Smooth muscle cell (in vitro differentiated cells): ENCODE measurements around the gene PLCB3. TPM values are rescaled to one million over a fixed set of nuclear protein-coding genes. Genes with fewer than 3 reads are reported as not detected.

Experiments used
- DNase-seq: peaks from one replicate; lab custom pipeline; 2025; ENCODE audit not compliant: unreplicated experiment; lab: John Stamatoyannopoulos, UW
- H2AFZ ChIP-seq: fragments of 200-600 bp; sonication (generic); 2 replicates; pipeline ENCODE4 v1.6.0; 2016; ENCODE audit warnings: antibody characterized with exemption, low read depth, mild to moderate bottlenecking
- H3F3A ChIP-seq: fragments of 200-600 bp; sonication (generic); 2 replicates; pipeline ENCODE4 v1.6.0; 2017; ENCODE audit warnings: antibody characterized with exemption, low read depth
- H3K27ac ChIP-seq: fragments of 200-600 bp; sonication (generic); 2 replicates; pipeline ENCODE4 v1.5.1; 2016; ENCODE audit warnings: low read depth, mild to moderate bottlenecking
- H3K27me3 ChIP-seq: fragments of 200-600 bp; sonication (generic); 2 replicates; pipeline ENCODE4 v1.6.1; 2016; ENCODE audit warnings: low read depth, mild to moderate bottlenecking
- H3K36me3 ChIP-seq: fragments of 200-600 bp; sonication (generic); 2 replicates; pipeline ENCODE4 v1.5.1; 2016; ENCODE audit warnings: low read depth
- H3K4me1 ChIP-seq: fragments of 200-600 bp; sonication (generic); 2 replicates; pipeline ENCODE4 v1.5.1; 2016; ENCODE audit warnings: low read depth
- H3K4me2 ChIP-seq: fragments of 200-600 bp; sonication (generic); 2 replicates; pipeline ENCODE4 v1.6.0; 2016; ENCODE audit warnings: mild to moderate bottlenecking
- H3K4me3 ChIP-seq: fragments of 200-600 bp; sonication (generic); 2 replicates; pipeline ENCODE4 v1.5.1; 2016; ENCODE audit warnings: mild to moderate bottlenecking
- H3K79me2 ChIP-seq: fragments of 200-600 bp; sonication (generic); 2 replicates; pipeline ENCODE4 v1.6.0; 2016; ENCODE audit warnings: low read depth, mild to moderate bottlenecking
- H3K9ac ChIP-seq: fragments of 200-600 bp; sonication (generic); 2 replicates; pipeline ENCODE4 v1.6.0; 2016; ENCODE audit warnings: low read depth
- H3K9me3 ChIP-seq: fragments of 200-600 bp; sonication (generic); replicated peaks from 2 replicates; pipeline ENCODE4 v1.5.1; 2016; ENCODE audit warnings: low read depth
- H4K20me1 ChIP-seq: fragments of 200-600 bp; sonication (generic); 2 replicates; pipeline ENCODE4 v1.6.0; 2016; ENCODE audit warnings: low read depth
- WGBS: methylation state at CpG from one replicate; pipeline ENCODE4 v1.1.7; 2016; ENCODE audit warnings: low lambda C conversion rate; 5-methylcytosine and 5-hydroxymethylcytosine counted together
- polyA plus RNA-seq: library from polyadenylated mRNA; unstranded; fragments of >200 nt; fragmentation: Nextera tagmentation; extraction: Ambion mirVana; gene quantifications from 2 replicates; pipeline ENCODE4 v1.2.1, GENCODE V29; 2016
- total RNA-seq: library from RNA; depleted of rRNA; stranded (reverse); fragments of >200 nt; gene quantifications from 2 replicates; pipeline ENCODE4 v1.2.3, GENCODE V29; 2014
- TF ChIP-seq, protein P1 (sequence below): fragments of 200-600 bp; sonication (generic); IDR thresholded peaks from 2 replicates; pipeline ENCODE4 v1.5.1; 2017; ENCODE audit warnings: borderline replicate concordance, mild to moderate bottlenecking, antibody characterized with exemption; ENCODE audit not compliant: insufficient read depth, poor library complexity, severe bottlenecking

PLCB3 gene
- total and polyA plus RNA-seq, 2 experiments from 2014 or later, result 15.0 to 15.6 TPM

DNA sequence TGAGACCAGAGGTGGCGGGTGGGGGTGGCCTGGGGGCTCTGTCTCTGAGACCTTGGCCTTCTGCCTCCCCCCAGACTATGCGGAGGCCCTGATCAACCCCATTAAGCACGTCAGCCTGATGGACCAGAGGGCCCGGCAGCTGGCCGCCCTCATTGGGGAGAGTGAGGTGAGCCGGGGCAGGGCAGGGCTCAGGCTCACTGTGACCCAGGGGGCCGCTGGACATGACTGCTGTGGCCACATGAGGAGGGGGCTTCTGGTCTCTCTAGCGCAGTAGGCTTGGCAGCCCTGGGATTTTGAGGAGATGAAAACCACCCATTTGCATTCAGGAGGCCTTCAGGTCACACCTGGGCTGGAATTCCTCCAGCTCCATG lies 12.6 kb downstream of the PLCB3 start:
- TF ChIP-seq, protein P1, sequence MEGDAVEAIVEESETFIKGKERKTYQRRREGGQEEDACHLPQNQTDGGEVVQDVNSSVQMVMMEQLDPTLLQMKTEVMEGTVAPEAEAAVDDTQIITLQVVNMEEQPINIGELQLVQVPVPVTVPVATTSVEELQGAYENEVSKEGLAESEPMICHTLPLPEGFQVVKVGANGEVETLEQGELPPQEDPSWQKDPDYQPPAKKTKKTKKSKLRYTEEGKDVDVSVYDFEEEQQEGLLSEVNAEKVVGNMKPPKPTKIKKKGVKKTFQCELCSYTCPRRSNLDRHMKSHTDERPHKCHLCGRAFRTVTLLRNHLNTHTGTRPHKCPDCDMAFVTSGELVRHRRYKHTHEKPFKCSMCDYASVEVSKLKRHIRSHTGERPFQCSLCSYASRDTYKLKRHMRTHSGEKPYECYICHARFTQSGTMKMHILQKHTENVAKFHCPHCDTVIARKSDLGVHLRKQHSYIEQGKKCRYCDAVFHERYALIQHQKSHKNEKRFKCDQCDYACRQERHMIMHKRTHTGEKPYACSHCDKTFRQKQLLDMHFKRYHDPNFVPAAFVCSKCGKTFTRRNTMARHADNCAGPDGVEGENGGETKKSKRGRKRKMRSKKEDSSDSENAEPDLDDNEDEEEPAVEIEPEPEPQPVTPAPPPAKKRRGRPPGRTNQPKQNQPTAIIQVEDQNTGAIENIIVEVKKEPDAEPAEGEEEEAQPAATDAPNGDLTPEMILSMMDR, result no peak
- Histone ChIP-seq H3K4me2 (no peak overlapping the region), H3K36me3 (no peaks in the 10 kb centered on the region), H4K20me1 (no peaks in the 10 kb centered on the region), H3K27ac (peak overlapping the region; percentile 44), H2AFZ (no peak overlapping the region), H3K9me3 (no peaks in the 10 kb centered on the region), H3K79me2 (no peaks in the 10 kb centered on the region), H3F3A (peaks cover 5% of the 10 kb centered on the region), H3K9ac (no peak overlapping the region), H3K4me3 (no peak overlapping the region), H3K27me3 (no peaks in the 10 kb centered on the region), H3K4me1 (peaks cover 6% of the 10 kb centered on the region)
- 93% methylated on average over 8 of the region's 8 CpGs for WGBS
- no peak for DNase-seq

DNA sequence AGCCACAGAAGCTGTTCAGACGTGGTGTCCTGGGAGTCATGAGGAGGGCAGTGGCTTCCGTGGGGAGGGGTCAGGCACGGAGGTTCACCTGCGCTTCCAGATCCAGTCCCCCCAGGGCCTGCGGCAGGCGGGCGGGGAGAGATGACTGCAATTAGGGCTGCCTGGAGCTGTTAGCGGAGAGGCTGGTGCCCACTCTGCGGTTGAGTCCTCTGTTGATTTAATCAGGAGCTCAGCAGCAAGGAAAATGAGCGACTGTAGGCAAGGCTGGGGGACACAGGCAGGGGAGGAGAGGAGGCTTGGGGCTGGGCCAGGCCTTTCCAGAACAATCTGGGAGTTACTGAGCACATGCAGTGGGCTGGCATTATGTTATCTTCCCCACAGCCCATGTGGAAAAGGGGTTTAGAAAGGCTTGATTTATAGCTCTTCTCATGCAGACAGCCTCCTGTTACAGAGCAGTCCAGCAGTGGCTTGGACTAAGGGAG lies 13.1 kb downstream of the PLCB3 start:
- Histone ChIP-seq H3K79me2 (no peaks in the 10 kb centered on the region), H3K4me2 (no peak overlapping the region), H3K9ac (no peak overlapping the region), H3K36me3 (no peaks in the 10 kb centered on the region), H2AFZ (no peak overlapping the region), H3K4me3 (no peak overlapping the region), H4K20me1 (no peaks in the 10 kb centered on the region), H3F3A (peaks cover 8% of the 10 kb centered on the region), H3K9me3 (no peaks in the 10 kb centered on the region), H3K27me3 (no peaks in the 10 kb centered on the region), H3K27ac (no peak overlapping the region), H3K4me1 (peaks cover 8% of the 10 kb centered on the region)
- TF ChIP-seq, protein P1, result no peak
- DNase-seq, result no peak
- WGBS, result 70% methylated on average over 10 of the region's 10 CpGs

DNA sequence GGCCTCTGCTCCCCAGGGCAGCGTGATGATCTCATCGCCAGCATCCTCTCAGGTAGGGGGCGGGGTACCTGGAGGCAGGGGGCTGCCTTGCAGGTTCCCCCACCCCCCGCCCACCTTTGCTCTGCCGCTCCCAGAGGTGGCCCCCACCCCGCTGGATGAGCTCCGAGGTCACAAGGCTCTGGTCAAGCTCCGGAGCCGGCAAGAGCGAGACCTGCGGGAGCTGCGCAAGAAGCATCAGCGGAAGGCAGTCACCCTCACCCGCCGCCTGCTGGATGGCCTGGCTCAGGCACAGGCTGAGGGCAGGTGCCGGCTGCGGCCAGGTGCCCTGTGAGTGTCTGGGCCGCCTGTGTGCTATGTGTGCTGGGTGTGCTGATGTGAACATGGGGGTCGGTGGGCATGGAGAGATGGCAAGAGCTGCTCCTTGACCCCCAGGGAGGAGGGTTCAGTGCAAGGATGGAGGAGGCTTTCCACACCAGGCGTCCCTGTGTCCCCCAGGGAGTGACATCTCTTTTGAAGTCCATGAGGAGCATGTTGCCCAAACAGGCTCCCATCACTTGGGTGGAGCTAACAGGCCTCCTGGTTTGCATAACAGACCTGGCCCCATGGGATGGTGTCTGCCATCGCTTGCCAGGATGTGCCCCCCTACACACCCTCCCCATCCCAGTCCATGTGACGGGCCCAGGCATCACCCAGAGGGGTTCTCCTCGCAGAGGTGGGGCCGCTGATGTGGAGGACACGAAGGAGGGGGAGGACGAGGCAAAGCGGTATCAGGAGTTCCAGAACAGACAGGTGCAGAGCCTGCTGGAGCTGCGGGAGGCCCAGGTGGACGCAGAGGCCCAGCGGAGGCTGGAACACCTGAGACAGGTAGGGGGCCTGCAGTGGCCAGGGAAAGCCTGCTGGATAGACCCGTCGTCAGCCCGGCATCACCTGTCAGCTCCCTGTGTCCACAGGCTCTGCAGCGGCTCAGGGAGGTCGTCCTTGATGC lies 14.1 kb downstream of the PLCB3 start:
- Histone ChIP-seq H3K4me2 (no peak overlapping the region), H4K20me1 (no peaks in the 10 kb centered on the region), H3K36me3 (no peaks in the 10 kb centered on the region), H3K4me1 (peaks cover 8% of the 10 kb centered on the region), H3K9ac (no peak overlapping the region), H2AFZ (no peak overlapping the region), H3K27ac (no peak overlapping the region), H3F3A (peaks cover 8% of the 10 kb centered on the region), H3K27me3 (no peaks in the 10 kb centered on the region), H3K4me3 (no peak overlapping the region), H3K9me3 (no peaks in the 10 kb centered on the region), H3K79me2 (no peaks in the 10 kb centered on the region)
- WGBS, result 93% methylated on average over 35 of the region's 35 CpGs
- DNase-seq, result no peak
- TF ChIP-seq, protein P1, result no peak
